Measurements from ENCODE around the gene FSCN2. TPM values are rescaled to one million over a fixed set of nuclear protein-coding genes. Genes with fewer than 3 reads are reported as not detected.

Gene FSCN2
- total and polyA plus RNA-seq, 2 donors (not counting 3 experiments of a cell fraction or from before 2014, with no cell fraction given), result 0.32 to 0.71 TPM

DNA sequence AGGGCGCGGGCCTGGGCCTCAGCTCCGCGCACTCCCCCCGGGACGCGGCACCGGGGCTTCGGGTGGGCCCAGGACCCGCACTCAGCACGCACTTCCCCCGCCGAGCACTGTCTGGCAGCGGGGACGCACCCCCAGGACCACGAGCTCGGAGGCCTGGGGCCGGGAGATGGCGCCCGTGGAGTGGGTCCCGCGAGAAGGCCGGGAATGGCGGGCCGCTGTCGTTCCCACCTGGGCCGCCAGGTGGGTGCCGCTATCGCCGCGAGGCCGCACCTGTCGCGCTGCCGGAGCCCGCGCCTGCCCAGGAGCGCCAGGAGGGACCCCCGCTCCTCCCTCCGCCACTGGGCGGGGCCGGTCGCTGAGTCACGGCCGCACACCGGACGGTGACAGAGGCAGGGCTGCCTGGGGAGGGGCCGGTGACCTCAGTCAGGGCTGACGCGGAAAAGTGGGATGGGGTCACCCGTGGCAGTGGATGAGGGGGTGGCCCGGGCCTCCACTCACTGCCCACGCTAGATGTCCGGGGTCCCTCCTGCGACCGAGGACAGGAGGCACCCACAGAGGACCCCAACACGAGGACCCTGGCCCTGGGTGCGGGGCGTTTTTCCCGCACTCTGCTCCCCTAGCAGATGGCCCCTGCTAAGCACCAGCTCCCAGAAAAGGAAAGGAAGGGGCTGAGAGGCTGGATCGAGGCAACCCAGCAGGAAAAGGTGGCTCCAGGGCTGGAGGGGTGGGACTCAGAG is 8.7 kb upstream of the FSCN2 start:
- H3K79me2 ChIP-seq (ENCODE audit: control insufficient read depth, insufficient read depth, low read length), result peaks cover 25% of the 10 kb centered on the region
- H3K36me3 ChIP-seq (ENCODE audit: control insufficient read depth in 2 of 2, extremely low read depth in 1 of 2, insufficient read depth in 2 of 2, low read length in 2 of 2), result no peaks in the 10 kb centered on the region
- no TSS peak for BruUV-seq (replicated peaks)
- dilution Hi-C loops (cut with MboI; ENCODE audit: extremely low pct_ligation_motif_present, low sequenced_read_pairs) (no loop called here), intact Hi-C loops (cut with micrococcal nuclease) (no loop called here)
- no peak overlapping the region for H3K27ac ChIP-seq (ENCODE audit: insufficient read depth, low read depth, low read length)
- H3K9ac ChIP-seq (replicated peaks; ENCODE audit: extremely low read depth, insufficient read depth, low read length), result no peak overlapping the region
- FAIRE-seq (peak; percentile 4), DNase-seq (ENCODE audit: low read depth, low spot score) (no peak)
- H3K9me3 ChIP-seq (replicated peaks; ENCODE audit: control insufficient read depth, insufficient read depth, low read length), result no peaks in the 10 kb centered on the region
- H3K27me3 ChIP-seq (ENCODE audit: control insufficient read depth in 2 of 2, insufficient read depth in 2 of 2, low read length in 2 of 2), result no peaks in the 10 kb centered on the region
- peak; percentile 53 for TF ChIP-seq FOS (IDR thresholded peaks at IDR 0.05; ENCODE audit: borderline replicate concordance, insufficient read depth, low read length)
- no peak for TF ChIP-seq MYC (IDR thresholded peaks at IDR 0.05; ENCODE audit: low read depth, low read length)
- TF ChIP-seq, protein P1, sequence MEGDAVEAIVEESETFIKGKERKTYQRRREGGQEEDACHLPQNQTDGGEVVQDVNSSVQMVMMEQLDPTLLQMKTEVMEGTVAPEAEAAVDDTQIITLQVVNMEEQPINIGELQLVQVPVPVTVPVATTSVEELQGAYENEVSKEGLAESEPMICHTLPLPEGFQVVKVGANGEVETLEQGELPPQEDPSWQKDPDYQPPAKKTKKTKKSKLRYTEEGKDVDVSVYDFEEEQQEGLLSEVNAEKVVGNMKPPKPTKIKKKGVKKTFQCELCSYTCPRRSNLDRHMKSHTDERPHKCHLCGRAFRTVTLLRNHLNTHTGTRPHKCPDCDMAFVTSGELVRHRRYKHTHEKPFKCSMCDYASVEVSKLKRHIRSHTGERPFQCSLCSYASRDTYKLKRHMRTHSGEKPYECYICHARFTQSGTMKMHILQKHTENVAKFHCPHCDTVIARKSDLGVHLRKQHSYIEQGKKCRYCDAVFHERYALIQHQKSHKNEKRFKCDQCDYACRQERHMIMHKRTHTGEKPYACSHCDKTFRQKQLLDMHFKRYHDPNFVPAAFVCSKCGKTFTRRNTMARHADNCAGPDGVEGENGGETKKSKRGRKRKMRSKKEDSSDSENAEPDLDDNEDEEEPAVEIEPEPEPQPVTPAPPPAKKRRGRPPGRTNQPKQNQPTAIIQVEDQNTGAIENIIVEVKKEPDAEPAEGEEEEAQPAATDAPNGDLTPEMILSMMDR (IDR thresholded peaks at IDR 0.05; ENCODE audit: extremely low read depth in 1 of 2, insufficient read depth in 1 of 2, low read depth in 1 of 2, low read length in 2 of 2), result peak; percentile 8 to 43
- H3K4me2 ChIP-seq (ENCODE audit: insufficient read depth, low read length), result peak overlapping the region; percentile 70
- ChIA-PET POLR2A (no interaction called here), CTCF (interaction anchor here (1.0 to 2.2 kb wide), 7 partner anchors 8 to 82 kb away, joined by 3 to 11 read pairs (median 4); partner anchors contain the start of genes FAAP100 and FSCN2)
- H3K9me1 ChIP-seq (replicated peaks; ENCODE audit: control insufficient read depth, extremely low read depth, insufficient read depth, low read length), result no peaks in the 10 kb centered on the region
- peak overlapping the region; percentile 11 to 32 (median 22) for H3K4me3 ChIP-seq (replicated peaks in 1 of 3; ENCODE audit: insufficient read depth in 1 of 3, low read depth in 1 of 3, low read length in 3 of 3)
- no peaks in the 10 kb centered on the region for H4K20me1 ChIP-seq (replicated peaks; ENCODE audit: control insufficient read depth, extremely low read depth, insufficient read depth, low read length)
- peaks cover 23% of the 10 kb centered on the region for H3K4me1 ChIP-seq (ENCODE audit: control insufficient read depth, extremely low read depth, insufficient read depth, low read length)
- H2AFZ ChIP-seq (ENCODE audit: low read depth, low read length), result peak overlapping the region; percentile 39

Data from endothelial cell of umbilical vein (primary cell).